GM12801 (cell line): ENCODE data around the gene TMEM174.

ENCODE experiments used
- TF ChIP-seq, protein P1 (sequence below): IDR thresholded peaks from one replicate; pipeline ENCODE4 v1.5.1; 2011; ENCODE audit warnings: control low read depth; ENCODE audit not compliant: insufficient read length; ENCODE audit errors: extremely low read depth

Gene TMEM174

DNA sequence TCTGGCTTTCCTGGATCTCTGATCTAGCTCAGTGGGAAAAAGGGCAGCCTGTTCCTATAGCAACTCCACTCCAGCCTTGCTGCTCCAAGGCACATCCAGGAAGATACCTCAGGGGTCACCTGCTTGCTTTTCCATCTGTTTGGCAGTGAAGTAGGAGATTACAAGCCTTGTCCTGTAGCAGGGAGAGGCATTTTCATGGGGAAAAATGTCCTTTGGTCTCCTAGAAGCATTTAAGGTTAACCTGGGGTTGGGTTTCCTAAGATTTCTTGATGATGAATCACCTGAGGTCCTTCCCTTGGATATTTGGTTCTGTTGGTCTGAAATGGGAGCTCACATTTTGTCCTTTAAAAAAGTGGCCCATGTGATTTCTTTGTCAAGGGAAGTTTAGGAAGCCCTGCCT lies 1.5 kb upstream of the TMEM174 start:
- TF ChIP-seq, protein P1, sequence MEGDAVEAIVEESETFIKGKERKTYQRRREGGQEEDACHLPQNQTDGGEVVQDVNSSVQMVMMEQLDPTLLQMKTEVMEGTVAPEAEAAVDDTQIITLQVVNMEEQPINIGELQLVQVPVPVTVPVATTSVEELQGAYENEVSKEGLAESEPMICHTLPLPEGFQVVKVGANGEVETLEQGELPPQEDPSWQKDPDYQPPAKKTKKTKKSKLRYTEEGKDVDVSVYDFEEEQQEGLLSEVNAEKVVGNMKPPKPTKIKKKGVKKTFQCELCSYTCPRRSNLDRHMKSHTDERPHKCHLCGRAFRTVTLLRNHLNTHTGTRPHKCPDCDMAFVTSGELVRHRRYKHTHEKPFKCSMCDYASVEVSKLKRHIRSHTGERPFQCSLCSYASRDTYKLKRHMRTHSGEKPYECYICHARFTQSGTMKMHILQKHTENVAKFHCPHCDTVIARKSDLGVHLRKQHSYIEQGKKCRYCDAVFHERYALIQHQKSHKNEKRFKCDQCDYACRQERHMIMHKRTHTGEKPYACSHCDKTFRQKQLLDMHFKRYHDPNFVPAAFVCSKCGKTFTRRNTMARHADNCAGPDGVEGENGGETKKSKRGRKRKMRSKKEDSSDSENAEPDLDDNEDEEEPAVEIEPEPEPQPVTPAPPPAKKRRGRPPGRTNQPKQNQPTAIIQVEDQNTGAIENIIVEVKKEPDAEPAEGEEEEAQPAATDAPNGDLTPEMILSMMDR, result no peak

DNA sequence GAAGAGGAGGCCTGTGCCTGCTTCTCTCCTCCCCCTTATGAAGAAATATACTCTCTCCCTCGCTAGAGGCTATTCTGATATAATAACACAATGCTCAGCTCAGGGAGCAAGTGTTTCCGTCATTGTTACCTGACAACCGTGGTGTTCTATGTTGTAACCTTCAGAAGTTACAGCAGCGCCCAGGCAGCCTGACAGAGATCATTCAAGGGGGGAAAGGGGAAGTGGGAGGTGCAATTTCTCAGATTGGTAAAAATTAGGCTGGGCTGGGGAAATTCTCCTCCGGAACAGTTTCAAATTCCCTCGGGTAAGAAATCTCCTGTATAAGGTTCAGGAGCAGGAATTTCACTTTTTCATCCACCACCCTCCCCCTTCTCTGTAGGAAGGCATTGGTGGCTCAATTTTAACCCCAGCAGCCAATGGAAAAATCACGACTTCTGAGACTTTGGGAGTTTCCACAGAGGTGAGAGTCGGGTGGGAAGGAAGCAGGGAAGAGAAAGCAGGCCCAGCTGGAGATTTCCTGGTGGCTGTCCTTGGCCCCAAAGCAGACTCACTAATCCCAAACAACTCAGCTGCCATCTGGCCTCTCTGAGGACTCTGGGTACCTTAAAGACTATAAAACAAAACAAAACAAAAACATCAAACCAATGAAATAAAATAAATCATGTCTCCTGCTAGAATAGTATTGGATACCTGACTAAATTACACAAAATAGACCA lies 1.3 kb downstream of the TMEM174 start:
- TF ChIP-seq, protein P1, result no peak

DNA sequence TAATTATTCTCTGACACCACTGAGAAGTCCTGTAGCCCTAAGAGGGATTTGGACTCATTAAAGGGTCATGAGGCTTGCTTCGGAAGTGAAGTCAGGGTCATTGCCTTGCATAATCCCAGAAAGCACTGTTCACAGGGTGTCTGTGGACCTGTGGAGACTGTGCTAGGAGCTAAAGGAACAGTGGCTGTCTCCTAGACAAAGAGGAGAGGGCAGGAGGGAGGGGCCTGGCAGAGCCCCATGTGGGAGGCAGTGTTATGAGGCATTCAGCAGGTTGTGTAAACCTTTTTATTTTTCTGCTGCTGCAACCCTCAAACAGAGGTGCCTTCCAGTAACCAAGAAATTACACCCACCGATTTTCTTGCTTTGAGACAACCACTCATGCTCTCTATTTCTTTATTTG lies 3.3 kb downstream of the TMEM174 start:
- TF ChIP-seq, protein P1, result no peak

DNA sequence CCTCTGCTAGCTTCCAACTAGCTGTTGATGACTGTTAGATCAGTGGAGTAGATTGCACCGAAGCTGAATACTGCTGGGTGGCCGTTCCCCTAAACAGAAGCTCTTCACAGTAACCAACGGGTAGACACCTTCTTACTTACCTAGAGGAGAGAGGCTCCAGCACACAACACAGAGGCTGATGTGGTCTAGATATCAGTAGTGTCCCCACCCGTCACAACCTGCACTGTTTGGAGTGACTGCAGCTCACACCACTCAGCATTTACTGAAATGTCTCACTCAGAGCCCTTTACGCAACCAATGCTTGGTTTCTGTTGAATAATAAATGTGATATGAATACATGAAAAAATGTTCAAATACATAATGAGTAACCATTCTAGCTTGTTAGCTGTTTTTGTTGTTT lies 5.3 kb downstream of the TMEM174 start:
- TF ChIP-seq, protein P1, result no peak

DNA sequence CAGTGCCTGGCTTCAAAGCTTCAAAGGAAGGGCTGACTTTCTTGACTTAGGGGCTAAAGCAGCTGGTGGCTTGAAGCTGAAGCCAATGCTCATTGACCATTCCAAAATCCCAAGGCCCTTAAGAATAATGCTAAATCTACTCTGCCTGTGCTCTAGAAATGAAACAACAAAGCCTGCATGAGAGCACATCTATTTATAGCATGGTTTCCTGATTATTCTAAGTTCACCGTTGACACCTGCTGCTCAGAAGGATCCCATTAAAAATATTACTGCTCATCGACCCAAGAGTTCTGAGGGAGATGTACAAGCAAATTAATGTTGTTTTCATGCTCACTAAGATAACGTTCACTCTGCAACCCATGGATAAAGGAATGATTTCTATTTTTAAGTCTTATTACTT lies 6.7 kb downstream of the TMEM174 start:
- TF ChIP-seq, protein P1, result no peak

DNA sequence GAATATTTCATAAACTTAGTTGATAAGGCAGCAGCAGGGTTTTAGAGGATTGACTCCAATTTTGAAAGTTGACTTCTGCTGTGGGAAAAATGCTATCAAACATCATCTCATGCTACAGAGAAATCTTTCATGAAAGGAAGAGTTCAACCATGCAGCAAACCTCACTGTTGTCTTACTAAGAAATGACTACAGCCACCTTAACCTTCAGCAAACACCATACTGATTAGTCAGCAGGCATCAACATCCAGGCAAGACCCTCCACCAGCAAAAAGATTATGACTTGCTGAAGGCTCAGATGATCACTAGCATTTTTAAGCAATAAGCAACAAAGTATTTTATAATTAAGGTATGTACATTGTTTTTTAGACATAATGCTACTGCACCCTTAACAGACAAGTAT lies 7.6 kb downstream of the TMEM174 start:
- TF ChIP-seq, protein P1, result no peak

DNA sequence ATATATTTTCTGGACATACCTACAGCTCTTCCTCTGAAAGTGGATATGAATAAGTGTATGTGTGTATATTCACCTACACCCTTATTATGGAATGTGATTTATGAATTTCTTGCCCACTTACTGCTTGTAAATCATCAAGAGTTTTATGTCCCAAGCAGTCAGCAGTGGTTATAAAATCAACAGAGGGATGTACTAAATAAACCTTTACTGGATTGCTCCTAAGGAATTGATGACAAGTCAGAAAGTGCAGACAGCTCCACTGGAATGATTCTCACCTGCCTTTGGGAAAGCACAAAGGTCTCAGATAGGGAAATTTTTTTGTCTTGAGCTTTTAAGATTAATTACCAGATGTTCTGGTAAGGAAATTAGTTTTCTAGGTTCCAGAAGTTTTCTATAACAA lies 9.3 kb downstream of the TMEM174 start:
- TF ChIP-seq, protein P1, result no peak
